T-helper 1 cell treated with Interleukin-12 subunit alpha and Interleukin-12 subunit beta and Interleukin-4 antibody, amounts not matched to agents 30 μg/mL and 1 μg/mL, for 36 hours (primary cell): ENCODE data around the gene DBNDD1.
"Not testable (repeated sequence)": the region's sequence is repeated elsewhere in the genome, so short reads cannot be mapped to it uniquely, and the experiment has no call there.

Experiments used
- H3K27ac Mint-ChIP-seq: one replicate; pipeline ENCODE4 v1.8.0; 2021; ENCODE audit warnings: mild to moderate bottlenecking, mixed read lengths
- H3K27me3 Mint-ChIP-seq: one replicate; pipeline ENCODE4 v1.8.0; 2021; ENCODE audit warnings: low read depth, mixed read lengths
- H3K36me3 Mint-ChIP-seq: one replicate; pipeline ENCODE4 v1.8.0; 2021; ENCODE audit warnings: low read depth, mixed read lengths
- H3K4me1 Mint-ChIP-seq: one replicate; pipeline ENCODE4 v1.8.0; 2021; ENCODE audit warnings: low read depth, mixed read lengths
- H3K4me3 Mint-ChIP-seq: one replicate; pipeline ENCODE4 v1.8.0; 2021; ENCODE audit warnings: mild to moderate bottlenecking, moderate library complexity, mixed read lengths
- H3K9me3 Mint-ChIP-seq: one replicate; pipeline ENCODE4 v1.8.0; 2021; ENCODE audit warnings: mixed read lengths

DBNDD1 gene

GRCh38 chr16:90010676-90011507 lies 8.4 kb downstream of the DBNDD1 start:
- H3K27me3 Mint-ChIP-seq: peaks cover 16% of the 10 kb centered on the region
- H3K4me1 Mint-ChIP-seq: peaks cover 9% of the 10 kb centered on the region
- H3K36me3 Mint-ChIP-seq: no peaks in the 10 kb centered on the region
- no peaks in the 10 kb centered on the region for H3K9me3 Mint-ChIP-seq
- no peak overlapping the region for H3K4me3 Mint-ChIP-seq
- H3K27ac Mint-ChIP-seq: no peak overlapping the region

- Mint-ChIP-seq H3K9me3 (no peaks in the 10 kb centered on the region), H3K4me1 (peaks cover 9% of the 10 kb centered on the region), H3K4me3 (no peak overlapping the region), H3K27ac (no peak overlapping the region), H3K27me3 (peaks cover 11% of the 10 kb centered on the region), H3K36me3 (no peaks in the 10 kb centered on the region)
These were observed 9.9 kb downstream of the DBNDD1 start for GRCh38 chr16:90009172-90009899.

- H3K27me3 Mint-ChIP-seq: peaks cover 11% of the 10 kb centered on the region
- no peak overlapping the region for H3K27ac Mint-ChIP-seq
- no peak overlapping the region for H3K4me3 Mint-ChIP-seq
- peaks cover 9% of the 10 kb centered on the region for H3K4me1 Mint-ChIP-seq
- no peaks in the 10 kb centered on the region for H3K36me3 Mint-ChIP-seq
- H3K9me3 Mint-ChIP-seq: no peaks in the 10 kb centered on the region
These were observed 10.5 kb downstream of the DBNDD1 start for GRCh38 chr16:90008708-90009145.

- not testable (repeated sequence) for H3K4me1 Mint-ChIP-seq, H3K4me3 Mint-ChIP-seq, H3K9me3 Mint-ChIP-seq, H3K27ac Mint-ChIP-seq, H3K36me3 Mint-ChIP-seq
- H3K27me3 Mint-ChIP-seq: peaks cover 11% of the 10 kb centered on the region
These were observed 11.5 kb downstream of the DBNDD1 start for GRCh38 chr16:90007635-90008234.

GRCh38 chr16:90007015-90007414 lies 12.2 kb downstream of the DBNDD1 start:
- peaks cover 6% of the 10 kb centered on the region for H3K27me3 Mint-ChIP-seq
- H3K9me3 Mint-ChIP-seq: no peaks in the 10 kb centered on the region
- H3K4me3 Mint-ChIP-seq: no peak overlapping the region
- H3K36me3 Mint-ChIP-seq: no peaks in the 10 kb centered on the region
- no peak overlapping the region for H3K27ac Mint-ChIP-seq
- peaks cover 9% of the 10 kb centered on the region for H3K4me1 Mint-ChIP-seq

GRCh38 chr16:90005956-90006663 lies 13.1 kb downstream of the DBNDD1 start:
- Mint-ChIP-seq H3K27me3 (peaks cover 6% of the 10 kb centered on the region), H3K4me3 (no peak overlapping the region), H3K36me3 (no peaks in the 10 kb centered on the region), H3K27ac (no peak overlapping the region), H3K4me1 (peaks cover 9% of the 10 kb centered on the region), H3K9me3 (no peaks in the 10 kb centered on the region)

- Mint-ChIP-seq H3K9me3 (no peaks in the 10 kb centered on the region), H3K4me1 (peaks cover 9% of the 10 kb centered on the region), H3K27me3 (peaks cover 6% of the 10 kb centered on the region), H3K4me3 (no peak overlapping the region), H3K36me3 (no peaks in the 10 kb centered on the region), H3K27ac (no peak overlapping the region)
These were observed 14.7 kb downstream of the DBNDD1 start for GRCh38 chr16:90004577-90004976.

GRCh38 chr16:90002759-90003158 lies 16.5 kb downstream of the DBNDD1 start:
- Mint-ChIP-seq H3K4me3 (no peak overlapping the region), H3K4me1 (no peaks in the 10 kb centered on the region), H3K36me3 (peaks cover 6% of the 10 kb centered on the region), H3K27me3 (no peaks in the 10 kb centered on the region), H3K27ac (no peak overlapping the region), H3K9me3 (no peaks in the 10 kb centered on the region)

- Mint-ChIP-seq H3K27ac (no peak overlapping the region), H3K4me3 (no peak overlapping the region), H3K4me1 (no peaks in the 10 kb centered on the region), H3K36me3 (peaks cover 9% of the 10 kb centered on the region), H3K27me3 (no peaks in the 10 kb centered on the region), H3K9me3 (no peaks in the 10 kb centered on the region)
These were observed 17.3 kb downstream of the DBNDD1 start for GRCh38 chr16:90001761-90002503.

- no peaks in the 10 kb centered on the region for H3K27me3 Mint-ChIP-seq
- H3K4me3 Mint-ChIP-seq: no peak overlapping the region
- H3K4me1 Mint-ChIP-seq: no peaks in the 10 kb centered on the region
- H3K27ac Mint-ChIP-seq: no peak overlapping the region
- H3K9me3 Mint-ChIP-seq: peaks cover 5% of the 10 kb centered on the region
- H3K36me3 Mint-ChIP-seq: peaks cover 15% of the 10 kb centered on the region
These were observed 18.4 kb downstream of the DBNDD1 start for GRCh38 chr16:90000733-90001427.

- peaks cover 14% of the 10 kb centered on the region for H3K9me3 Mint-ChIP-seq
- H3K27me3 Mint-ChIP-seq: no peaks in the 10 kb centered on the region
- H3K27ac Mint-ChIP-seq: no peak overlapping the region
- no peak overlapping the region for H3K4me3 Mint-ChIP-seq
- H3K4me1 Mint-ChIP-seq: no peaks in the 10 kb centered on the region
- H3K36me3 Mint-ChIP-seq: peaks cover 24% of the 10 kb centered on the region
These were observed 19.3 kb downstream of the DBNDD1 start for GRCh38 chr16:89999831-90000574.

GRCh38 chr16:89996178-89996489 lies 23.1 kb downstream of the DBNDD1 start:
- peak overlapping the region; percentile 89 for H3K27ac Mint-ChIP-seq
- H3K4me3 Mint-ChIP-seq: no peak overlapping the region
- H3K9me3 Mint-ChIP-seq: peaks cover 30% of the 10 kb centered on the region
- no peaks in the 10 kb centered on the region for H3K27me3 Mint-ChIP-seq
- peaks cover 3% of the 10 kb centered on the region for H3K4me1 Mint-ChIP-seq
- peaks cover 58% of the 10 kb centered on the region for H3K36me3 Mint-ChIP-seq
